Astrocyte of the spinal cord (primary cell): ENCODE results near the gene KDM3B.

Experiments
- DNase-seq: peaks from one replicate; pipeline ENCODE4 v3.0.0; 2011; ENCODE audit warnings: low read depth, low spot score
- H3K4me3 ChIP-seq: 2 replicates; pipeline ENCODE4 v1.5.1; 2011; ENCODE audit warnings: low read depth, mild to moderate bottlenecking, low read length, moderate library complexity
- CTCF ChIP-seq: IDR thresholded peaks from 2 replicates; pipeline ENCODE4 v1.5.1; 2012; ENCODE audit warnings: low read depth, mild to moderate bottlenecking, low read length, inconsistent platforms
- in situ Hi-C: cut with HindIII; loops from 2 replicates; pipeline ENCODE4 v1.10.0; 2017; ENCODE audit warnings: low sequenced_read_pairs

Gene KDM3B

GRCh38 chr5:138354926-138355378 is 2.5 kb downstream of the KDM3B start:
- H3K4me3 ChIP-seq: peak overlapping the region; percentile 91
- DNase-seq: peak; percentile 77
- in situ Hi-C loops: no loop called here
- TF ChIP-seq CTCF: no peak

- in situ Hi-C loops: no loop called here
Measured at GRCh38 chr5:138359621-138360020, 7.1 kb downstream of the KDM3B start.

GRCh38 chr5:138360941-138361452 is 8.5 kb downstream of the KDM3B start:
- TF ChIP-seq CTCF: no peak
- DNase-seq: no peak
- H3K4me3 ChIP-seq: no peak overlapping the region
- in situ Hi-C loops: no loop called here

More at GRCh38 chr5:138359621-138360020, 7.1 kb downstream of the KDM3B start:
- H3K4me3 ChIP-seq: no peak overlapping the region
- DNase-seq: no peak
- no peak for TF ChIP-seq CTCF

- in situ Hi-C loops: no loop called here
- no peak for DNase-seq
- no peak overlapping the region for H3K4me3 ChIP-seq
- TF ChIP-seq CTCF: no peak
Measured at GRCh38 chr5:138364576-138364975, 12.1 kb downstream of the KDM3B start.

GRCh38 chr5:138366632-138367382 is 14.3 kb downstream of the KDM3B start:
- no peak overlapping the region for H3K4me3 ChIP-seq
- no peak for TF ChIP-seq CTCF
- DNase-seq: no peak
- in situ Hi-C loops: no loop called here

- H3K4me3 ChIP-seq: no peak overlapping the region
- DNase-seq: no peak
- TF ChIP-seq CTCF: no peak
- in situ Hi-C loops: no loop called here
Measured at GRCh38 chr5:138369261-138369660, 16.8 kb downstream of the KDM3B start.
